Stimulated activated CD4-positive, alpha-beta T cell treated with anti-CD3 and anti-CD28 coated beads, Interleukin-15, amount 100 ng/mL, for 1 hour (primary cell): ENCODE data around the gene DDIAS.
"Not testable (repeated sequence)": the region's sequence is repeated elsewhere in the genome, so short reads cannot be mapped to it uniquely, and the experiment has no call there.

Experiments
- DNase-seq, 2 donors: peaks; one replicate each; pipeline ENCODE4 v3.0.0-alpha.2; 2020; ENCODE audit warnings: low read depth in 1 of 2, low spot score in 1 of 2

DDIAS gene

GRCh38 chr11:82922396-82923173 lies 21.0 kb downstream of the DDIAS start:
- not testable (repeated sequence) for DNase-seq

DNA sequence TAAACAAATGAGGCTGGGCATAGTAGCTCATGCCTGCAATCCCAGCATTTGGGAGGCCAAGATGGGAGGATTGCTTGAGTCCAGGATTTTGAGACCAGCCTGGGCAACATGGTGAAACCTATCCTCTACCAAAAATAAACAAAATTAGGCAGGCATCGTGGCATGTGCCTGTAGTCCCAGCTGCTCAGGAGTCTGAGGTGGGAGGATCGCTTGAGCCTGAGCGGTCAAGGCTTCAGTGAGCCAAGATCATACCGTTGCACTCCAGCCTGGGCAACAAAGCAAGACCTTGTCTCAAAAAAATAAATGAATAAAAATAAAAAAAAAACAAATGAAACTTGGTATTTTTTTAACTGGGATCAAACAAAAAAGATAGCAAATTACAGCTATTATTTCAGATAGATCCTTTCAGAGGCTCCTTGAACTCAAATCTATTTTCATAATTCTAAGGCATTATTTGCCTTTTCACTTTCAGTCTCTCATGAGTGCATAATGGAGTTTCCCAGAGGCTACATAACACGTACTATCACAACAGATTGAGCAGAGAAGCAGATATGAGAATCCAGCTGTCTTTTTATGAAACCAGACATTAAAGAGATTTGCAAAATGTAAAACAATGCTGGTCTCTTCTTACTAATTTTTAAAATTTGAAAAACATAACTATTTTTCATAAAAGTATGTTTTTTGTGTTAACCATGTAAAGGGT lies 23.1 kb downstream of the DDIAS start:
- DNase-seq: no peak

- DNase-seq: no peak
These were observed 25.8 kb downstream of the DDIAS start for GRCh38 chr11:82927264-82927880.

DNA sequence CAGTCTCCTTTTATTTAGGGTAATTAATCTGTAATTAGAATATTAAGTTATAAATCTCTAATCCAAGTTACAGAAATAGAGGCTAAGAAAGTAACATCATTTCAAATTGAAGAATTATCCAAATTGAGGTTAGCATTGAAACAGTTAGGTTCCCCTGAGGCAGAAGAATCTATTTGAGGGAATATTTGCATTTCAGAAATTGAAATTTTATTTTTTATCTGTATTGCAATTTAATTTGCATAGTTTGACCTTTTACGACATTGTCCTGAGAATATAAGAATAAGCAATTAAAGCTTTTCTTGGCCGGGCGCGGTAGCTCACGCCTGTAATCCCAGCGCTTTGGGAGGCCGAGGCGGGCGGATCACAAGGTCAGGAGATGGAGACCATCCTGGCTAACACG lies 27.6 kb downstream of the DDIAS start:
- DNase-seq: no peak

DNA sequence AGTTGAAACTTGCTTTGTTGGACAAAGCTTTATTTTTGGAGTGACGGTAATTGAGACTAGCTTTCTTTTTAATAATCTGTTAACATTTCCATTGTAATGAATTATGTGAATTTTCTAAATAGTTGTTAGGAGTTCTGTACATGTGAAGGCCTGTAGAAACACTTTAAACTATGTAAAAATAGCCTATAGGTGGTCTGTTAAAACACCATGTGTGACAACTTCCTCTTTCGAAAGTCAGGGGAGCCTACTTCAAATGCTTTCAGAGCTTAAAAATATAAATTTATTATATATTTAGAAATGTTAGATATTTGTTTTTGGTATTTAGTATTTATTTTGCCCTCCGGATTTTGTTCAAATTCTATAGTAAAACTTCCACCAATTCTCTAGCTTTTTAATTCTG lies 28.7 kb downstream of the DDIAS start:
- no peak for DNase-seq

DNA sequence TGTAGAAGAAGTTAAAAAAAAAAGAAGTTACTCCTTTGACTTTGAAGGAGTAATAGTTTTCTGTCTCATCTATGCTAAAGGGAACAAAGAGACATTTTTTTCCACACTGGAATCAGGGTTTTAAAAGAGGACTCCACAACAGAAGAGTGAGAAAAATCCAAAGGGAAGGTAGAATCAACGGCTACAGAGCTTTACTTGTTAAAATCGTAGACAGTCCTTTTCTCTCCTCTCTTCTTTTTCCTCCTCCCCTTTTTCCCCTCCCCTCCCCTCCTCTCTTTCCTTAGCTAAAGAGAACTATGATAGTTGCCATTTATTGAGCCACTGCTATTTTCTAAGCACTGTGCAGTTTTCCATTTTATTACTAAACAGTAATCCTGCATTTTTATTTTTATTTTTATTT lies 29.2 kb downstream of the DDIAS start:
- no peak for DNase-seq

GRCh38 chr11:82932564-82932963 lies 31.0 kb downstream of the DDIAS start:
- no peak for DNase-seq

GRCh38 chr11:82936261-82936660 lies 34.7 kb downstream of the DDIAS start:
- DNase-seq: no peak

GRCh38 chr11:82937554-82937953 lies 36.0 kb downstream of the DDIAS start:
- no peak for DNase-seq

- DNase-seq: no peak
These were observed 37.9 kb downstream of the DDIAS start for GRCh38 chr11:82939456-82939855.

DNA sequence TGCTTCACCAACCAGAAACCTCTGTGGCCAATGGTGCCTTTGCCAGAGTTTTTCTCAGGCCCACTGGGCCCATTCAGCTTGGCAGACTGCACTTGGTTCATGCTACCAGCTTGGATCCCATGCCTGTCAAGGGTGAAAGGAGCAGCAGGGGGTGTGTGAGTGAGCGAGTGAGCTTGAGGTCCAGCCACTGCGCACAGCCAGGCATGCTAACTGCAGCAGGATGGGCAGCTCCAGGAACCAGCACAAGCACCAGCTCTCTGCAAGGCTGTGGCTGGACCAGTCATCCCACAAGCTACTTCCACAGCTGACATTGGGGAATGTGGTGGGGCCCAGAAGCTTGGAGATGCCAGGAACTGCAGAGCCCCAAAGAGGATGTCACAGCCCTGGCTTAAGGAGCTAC lies 40.8 kb downstream of the DDIAS start:
- no peak for DNase-seq

- DNase-seq: not testable (repeated sequence)
These were observed 41.9 kb downstream of the DDIAS start for GRCh38 chr11:82943430-82943829.

GRCh38 chr11:82944198-82944597 lies 42.7 kb downstream of the DDIAS start:
- DNase-seq: no peak

- DNase-seq: not testable (repeated sequence)
These were observed 43.5 kb downstream of the DDIAS start for GRCh38 chr11:82945041-82945440.

DNA sequence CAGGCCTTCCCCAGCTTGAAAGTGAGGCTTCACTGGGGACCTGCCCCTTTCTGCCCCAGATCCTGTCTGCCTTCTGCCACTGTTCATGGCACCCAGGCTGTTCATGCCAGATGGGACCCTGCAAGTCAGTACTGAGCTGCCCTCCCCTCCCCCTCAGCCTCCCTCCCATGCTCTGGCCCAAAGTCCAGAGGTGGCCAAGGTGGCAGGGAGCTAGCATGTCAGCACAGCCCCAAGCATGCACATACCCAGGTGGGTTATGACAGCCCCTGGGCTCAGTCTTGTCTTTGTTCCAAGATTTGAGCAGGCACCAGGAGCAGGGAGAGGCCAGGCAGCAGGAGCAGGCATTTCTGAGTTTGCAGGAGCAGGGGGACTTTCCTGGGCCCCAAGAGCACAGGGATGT lies 44.1 kb downstream of the DDIAS start:
- no peak for DNase-seq

DNA sequence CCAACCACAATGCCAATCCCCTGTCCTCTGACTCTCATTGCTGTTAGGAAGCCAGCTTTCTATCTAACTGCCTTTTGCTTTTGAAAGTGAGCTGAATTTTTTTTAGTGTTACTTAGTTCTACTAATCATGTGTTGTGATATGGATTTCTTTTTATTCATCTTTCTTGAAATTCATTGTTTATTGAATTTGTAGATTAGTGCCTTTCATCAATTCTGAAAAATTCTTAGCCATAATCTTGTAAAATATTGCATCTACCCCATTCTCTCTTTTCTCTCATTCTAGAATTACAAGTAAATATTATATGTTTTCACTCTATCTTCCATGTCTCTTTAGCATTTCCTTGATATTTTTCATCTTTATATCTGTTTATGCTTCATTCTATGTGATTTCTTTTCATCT lies 47.8 kb downstream of the DDIAS start:
- no peak for DNase-seq

DNA sequence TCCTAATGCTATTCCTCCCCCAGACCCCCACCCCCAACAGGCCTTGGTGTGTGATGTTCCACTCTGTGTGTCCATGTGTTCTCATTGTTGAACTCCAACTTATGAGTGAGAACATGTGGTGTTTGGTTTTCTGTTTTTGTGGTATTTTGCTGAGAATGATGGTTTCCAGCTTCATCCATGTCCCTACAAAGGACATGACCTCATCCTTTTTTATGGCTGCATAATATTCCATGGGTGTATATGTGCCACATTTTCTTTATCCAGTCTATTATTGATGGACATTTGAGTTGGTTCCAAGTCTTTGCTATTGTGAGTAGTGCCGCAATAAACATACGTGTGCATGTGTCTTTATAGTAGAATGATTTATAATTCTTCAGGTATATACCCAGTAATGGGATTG lies 49.0 kb downstream of the DDIAS start:
- DNase-seq: not testable (repeated sequence)

DNA sequence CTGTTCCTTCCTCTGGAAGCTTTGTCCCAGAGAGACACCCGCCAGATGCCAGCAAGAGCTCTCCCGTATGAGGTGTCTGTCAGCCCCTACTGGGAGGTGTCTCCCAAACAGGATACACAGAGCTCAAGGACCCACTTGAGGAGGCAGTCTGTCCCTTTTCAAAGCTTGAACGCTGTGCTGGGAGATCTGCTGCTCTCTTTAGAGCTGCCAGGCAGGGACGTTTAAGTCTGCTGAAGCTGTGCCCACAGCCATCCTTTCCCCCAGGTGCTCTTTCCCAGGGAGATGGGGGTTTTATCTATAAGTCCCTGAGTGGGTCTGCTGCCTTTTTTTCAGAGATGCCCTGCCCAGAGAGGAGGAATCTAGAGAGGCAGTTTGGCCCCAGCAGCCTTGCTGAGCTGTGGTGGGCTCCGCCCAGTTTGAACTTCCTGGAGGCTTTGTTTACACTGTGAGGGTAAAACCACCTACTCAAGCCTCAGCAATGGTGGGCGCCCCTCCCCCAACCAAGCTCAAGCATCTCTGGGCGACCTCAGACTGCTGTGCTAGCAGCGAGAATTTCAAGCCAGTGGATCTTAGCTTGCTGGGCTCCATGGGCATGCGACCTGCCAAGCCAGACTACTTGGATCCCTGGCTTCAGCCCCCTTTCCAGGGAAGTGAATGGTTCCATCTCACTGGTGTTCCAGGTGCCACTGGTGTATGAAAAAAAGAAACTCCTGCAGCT lies 54.4 kb downstream of the DDIAS start:
- peak in 1 of 2 donors; percentile 39 for DNase-seq

GRCh38 chr11:82959987-82960778 lies 58.6 kb downstream of the DDIAS start:
- DNase-seq: no peak

GRCh38 chr11:82960779-82961143 lies 59.2 kb downstream of the DDIAS start:
- no peak for DNase-seq

DNA sequence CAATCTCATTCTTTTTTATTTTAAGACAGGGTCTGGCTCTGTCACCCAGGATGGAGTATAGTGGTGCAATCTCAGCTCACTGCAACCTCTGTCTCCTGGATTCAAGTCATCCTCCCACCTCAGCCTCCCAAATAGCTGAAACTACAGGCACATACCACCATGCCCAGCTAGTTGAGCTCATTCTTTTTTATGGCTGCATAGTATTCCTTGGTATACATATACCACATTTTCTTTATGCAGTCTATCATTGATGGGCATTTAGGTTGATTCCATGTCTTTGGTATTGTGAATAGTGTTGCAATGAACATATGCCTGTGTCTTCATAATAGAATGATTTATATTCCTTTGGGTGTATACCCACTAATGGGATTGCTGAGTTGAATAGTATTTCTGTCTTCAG lies 60.5 kb downstream of the DDIAS start:
- not testable (repeated sequence) for DNase-seq
